IMR-90 (cell line): ENCODE data around the gene RPL23. TPM values are rescaled to one million over a fixed set of nuclear protein-coding genes. Genes with fewer than 3 reads are reported as not detected.

ENCODE experiments used
- ATAC-seq: fragments of 200-7000 bp; cut with Tn5 transposase; 2 replicates; pipeline ENCODE4 v1.9.1; 2020; ENCODE audit warnings: low read depth, mild to moderate bottlenecking, moderate library complexity
- BruUV-seq: library from RNA; stranded (reverse); fragments of 400-500 nt; replicated peaks from 2 replicates; lab custom pipeline; 2021; lab: Mats Ljungman, UMichigan
- CTCF ChIA-PET: fragments of 300-600 bp; formaldehyde crosslinking; extraction: SDS; loops from one replicate; lab custom pipeline; 2021; ENCODE audit warnings: antibody characterized with exemption; lab: Yijun Ruan, JAX
- POLR2A ChIA-PET: fragments of 300-600 bp; sonication (Branson Sonifier 250); formaldehyde crosslinking; loops from one replicate; lab custom pipeline; 2022; ENCODE audit warnings: antibody characterized with exemption; ENCODE audit not compliant: unreplicated experiment; lab: Charles Lee
- DNase-seq: peaks from one replicate; pipeline ENCODE4 v3.0.0; 2013
- H2AFZ ChIP-seq: replicated peaks from 2 replicates; pipeline ENCODE3; 2013; ENCODE audit warnings: low read length, mild to moderate bottlenecking; ENCODE audit not compliant: poor library complexity
- H2AK5ac ChIP-seq: 2 replicates; pipeline ENCODE4 v1.6.1; 2013; ENCODE audit warnings: low read depth, low read length, inconsistent platforms
- H2AK9ac ChIP-seq: replicated peaks from 2 replicates; pipeline ENCODE3; 2013; ENCODE audit warnings: mild to moderate bottlenecking, low read depth, low read length, moderate library complexity; ENCODE audit not compliant: poor library complexity
- H2BK120ac ChIP-seq: 2 replicates; pipeline ENCODE4 v1.6.1; 2013; ENCODE audit warnings: low read depth, low read length, inconsistent platforms
- H2BK15ac ChIP-seq: 3 replicates; pipeline ENCODE4 v1.6.1; 2013; ENCODE audit warnings: low read depth, low read length, inconsistent platforms
- H2BK20ac ChIP-seq: 2 replicates; pipeline ENCODE4 v1.6.1; 2013; ENCODE audit warnings: low read depth, mild to moderate bottlenecking, inconsistent platforms, low read length, moderate library complexity
- H2BK5ac ChIP-seq: 2 replicates; pipeline ENCODE4 v1.6.1; 2013; ENCODE audit warnings: mild to moderate bottlenecking, low read depth, low read length, inconsistent platforms; ENCODE audit not compliant: poor library complexity, severe bottlenecking
- H3K14ac ChIP-seq: replicated peaks from 2 replicates; pipeline ENCODE4 v1.6.1; 2013; ENCODE audit warnings: low read depth, low read length, inconsistent platforms
- H3K18ac ChIP-seq: 2 replicates; pipeline ENCODE4 v1.6.1; 2013; ENCODE audit warnings: low read depth, low read length, control low read depth
- H3K23ac ChIP-seq: 2 replicates; pipeline ENCODE4 v1.6.1; 2013; ENCODE audit warnings: low read depth, low read length, inconsistent platforms
- H3K27ac ChIP-seq: 2 replicates; pipeline ENCODE4 v1.5.1; 2013; ENCODE audit warnings: mild to moderate bottlenecking, control low read depth, low read length; ENCODE audit not compliant: insufficient read depth
- H3K27me3 ChIP-seq: 2 replicates; pipeline ENCODE4 v1.6.1; 2013; ENCODE audit warnings: low read length; ENCODE audit not compliant: control insufficient read depth, insufficient read depth
- H3K36me3 ChIP-seq: 2 replicates; pipeline ENCODE4 v1.6.1; 2013; ENCODE audit warnings: low read length, mixed read lengths; ENCODE audit not compliant: control insufficient read depth, insufficient read depth
- H3K4ac ChIP-seq: 2 replicates; pipeline ENCODE4 v1.6.1; 2013; ENCODE audit warnings: low read depth, low read length, inconsistent platforms
- H3K4me1 ChIP-seq: 2 replicates; pipeline ENCODE4 v1.6.1; 2013; ENCODE audit warnings: low read length, mixed read lengths; ENCODE audit not compliant: control insufficient read depth, insufficient read depth
- H3K4me2 ChIP-seq: 2 replicates; pipeline ENCODE4 v1.6.1; 2013; ENCODE audit warnings: low read depth, mild to moderate bottlenecking, control low read depth, low read length, moderate library complexity
- H3K4me3 ChIP-seq: 2 replicates; pipeline ENCODE4 v1.5.1; 2013; ENCODE audit warnings: low read depth, mild to moderate bottlenecking, control low read depth, low read length, moderate library complexity; ENCODE audit not compliant: insufficient read depth
- H3K56ac ChIP-seq: 2 replicates; pipeline ENCODE4 v1.6.1; 2013; ENCODE audit warnings: low read length, inconsistent platforms; ENCODE audit not compliant: insufficient read depth; ENCODE audit errors: extremely low read depth
- H3K79me1 ChIP-seq, 2 experiments: 2 replicates each; pipeline ENCODE4 v1.6.1; 2013; ENCODE audit warnings: low read length in 2 of 2, inconsistent platforms in 1 of 2, low read depth in 1 of 2
- H3K9ac ChIP-seq: 2 replicates; pipeline ENCODE4 v1.6.1; 2013; ENCODE audit warnings: low read depth, low read length, control low read depth
- H3K9me1 ChIP-seq: 2 replicates; pipeline ENCODE4 v1.6.1; 2013; ENCODE audit warnings: low read length, inconsistent platforms; ENCODE audit not compliant: insufficient read depth
- H3K9me3 ChIP-seq: 2 replicates; pipeline ENCODE4 v1.6.1; 2013; ENCODE audit warnings: low read length; ENCODE audit not compliant: control insufficient read depth, insufficient read depth
- H4K20me1 ChIP-seq: 2 replicates; pipeline ENCODE4 v1.6.1; 2013; ENCODE audit warnings: low read length, inconsistent platforms; ENCODE audit not compliant: insufficient read depth
- H4K5ac ChIP-seq: 2 replicates; pipeline ENCODE4 v1.6.1; 2013; ENCODE audit warnings: mild to moderate bottlenecking, low read depth, low read length, control low read depth
- H4K8ac ChIP-seq, 2 experiments: 2 replicates each; pipeline ENCODE4 v1.6.1; 2013; ENCODE audit warnings: low read depth in 2 of 2, low read length in 2 of 2, control low read depth in 1 of 2, inconsistent platforms in 1 of 2
- H4K91ac ChIP-seq: 2 replicates; pipeline ENCODE4 v1.6.1; 2013; ENCODE audit warnings: low read depth, low read length, inconsistent platforms; ENCODE audit not compliant: insufficient read depth
- BHLHE40 ChIP-seq: fragments of 150-350 bp; IDR thresholded peaks from 2 replicates; pipeline ENCODE4 v1.6.1; 2016; ENCODE audit warnings: mild to moderate bottlenecking, low read depth, low read length
- CEBPB ChIP-seq: IDR thresholded peaks from 2 replicates; pipeline ENCODE4 v1.6.1; 2012; ENCODE audit warnings: low read depth, low read length, improper control_type of control experiment
- CHD1 ChIP-seq: IDR thresholded peaks from 2 replicates; pipeline ENCODE4 v1.6.1; 2012; ENCODE audit warnings: low read depth, low read length, improper control_type of control experiment
- FOS ChIP-seq: fragments of 150-350 bp; IDR thresholded peaks from 2 replicates; pipeline ENCODE4 v1.6.1; 2016; ENCODE audit warnings: low read depth, low read length
- MAFK ChIP-seq: IDR thresholded peaks from 2 replicates; pipeline ENCODE4 v1.6.1; 2012; ENCODE audit warnings: low read depth, low read length, improper control_type of control experiment
- MAZ ChIP-seq: IDR thresholded peaks from 2 replicates; pipeline ENCODE4 v1.6.1; 2012; ENCODE audit warnings: low read depth, mild to moderate bottlenecking, low read length, improper control_type of control experiment, moderate library complexity, borderline replicate concordance
- MXI1 ChIP-seq: IDR thresholded peaks from 2 replicates; pipeline ENCODE4 v1.6.1; 2012; ENCODE audit warnings: low read depth, mild to moderate bottlenecking, low read length, moderate library complexity, borderline replicate concordance
- NFE2L2 ChIP-seq: fragments of 150-350 bp; IDR thresholded peaks from 2 replicates; pipeline ENCODE4 v1.6.1; 2016; ENCODE audit warnings: low read depth, mild to moderate bottlenecking, low read length
- POLR2A ChIP-seq: IDR thresholded peaks from 2 replicates; pipeline ENCODE4 v1.6.1; 2012; ENCODE audit warnings: mild to moderate bottlenecking, low read depth, low read length
- RAD21 ChIP-seq: IDR thresholded peaks from 2 replicates; pipeline ENCODE4 v1.6.1; 2012; ENCODE audit warnings: low read length, improper control_type of control experiment
- RCOR1 ChIP-seq: IDR thresholded peaks from 2 replicates; pipeline ENCODE4 v1.6.1; 2012; ENCODE audit warnings: mild to moderate bottlenecking, low read length, improper control_type of control experiment; ENCODE audit not compliant: insufficient replicate concordance
- RFX5 ChIP-seq: IDR thresholded peaks from 2 replicates; pipeline ENCODE4 v1.8.0; 2012; ENCODE audit warnings: low read depth, mild to moderate bottlenecking, low read length, moderate library complexity
- SMC3 ChIP-seq: fragments of 150-350 bp; IDR thresholded peaks from 2 replicates; pipeline ENCODE4 v1.6.1; 2016; ENCODE audit warnings: low read depth, mild to moderate bottlenecking, antibody characterized with exemption, low read length, moderate library complexity
- USF2 ChIP-seq: fragments of 150-350 bp; IDR thresholded peaks from 2 replicates; pipeline ENCODE4 v1.6.1; 2017; ENCODE audit warnings: mild to moderate bottlenecking, antibody characterized with exemption, low read length, low read depth
- WGBS, 2 experiments: methylation state at CpG; one replicate each; pipeline versions ENCODE4 v1.1.5 to v1.1.7; 2013; ENCODE audit warnings: missing lambda C conversion rate in 2 of 2; ENCODE audit not compliant: insufficient read length in 1 of 2; ENCODE audit errors: extremely low coverage in 2 of 2; 5-methylcytosine and 5-hydroxymethylcytosine counted together
- dilution Hi-C: fragments of 300-500 bp; cut with HindIII; formaldehyde crosslinking; loops from one replicate; pipeline ENCODE4 v1.14.3; 2018; ENCODE audit warnings: low sequenced_read_pairs; ENCODE audit not compliant: unreplicated experiment
- in situ Hi-C: fragments of 300-500 bp; cut with MboI; formaldehyde crosslinking; loops from 3 replicates; pipeline ENCODE4 v1.14.3; 2019; ENCODE audit warnings: low sequenced_read_pairs, inconsistent platforms, mixed read lengths
- intact Hi-C: fragments of 100-400 bp; cut with micrococcal nuclease; formaldehyde crosslinking; loops from 2 replicates; pipeline ENCODE4 v1.10.0; 2022
- polyA plus RNA-seq, 3 experiments: library from polyadenylated mRNA; depleted of rRNA; stranded (reverse); fragments of >200 nt; gene quantifications; 2 replicates each; pipeline ENCODE4 v1.2.3, GENCODE V29; 2012; ENCODE audit warnings: low replicate concordance in 1 of 3
- total RNA-seq: library from RNA; depleted of rRNA; stranded (reverse); fragments of >200 nt; gene quantifications from 2 replicates; pipeline ENCODE4 v1.2.3, GENCODE V29; 2012
- TF ChIP-seq, protein P1 (sequence below): conservative IDR thresholded peaks from 2 replicates; pipeline ENCODE4 v1.5.1; 2012; ENCODE audit warnings: mild to moderate bottlenecking, low read depth, low read length, improper control_type of control experiment
- TF ChIP-seq, protein P2 (sequence below): fragments of 150-350 bp; IDR thresholded peaks from 2 replicates; pipeline ENCODE4 v1.6.1; 2016; ENCODE audit warnings: low read depth, mild to moderate bottlenecking, low read length, moderate library complexity, borderline replicate concordance

The RPL23 gene
- total and polyA plus RNA-seq, 2 of the 4 experiments (the other 2 are of a cell fraction), result 1,170 to 2,308 TPM

- Histone ChIP-seq H3K9ac (no peak overlapping the region; the same call in 1 of the 2 replicates), H3K27ac (no peak overlapping the region), H4K91ac (no peak overlapping the region), H3K9me3 (no peaks in the 10 kb centered on the region), H3K36me3 (peaks cover 48% of the 10 kb centered on the region), H3K9me1 (0 out of 2 replicates have a peak, but pooled peaks cover 7% of the 10 kb centered on the region), H3K27me3 (no peaks in the 10 kb centered on the region), H2AK9ac (no peak overlapping the region), H3K79me1 (peaks cover 16 to 57% of the 10 kb centered on the region in 2 experiments), H4K8ac (no peak overlapping the region), H2BK120ac (no peak overlapping the region), H3K4me2 (no peak overlapping the region), H2AK5ac (no peak overlapping the region), H3K23ac (peak overlapping the region; percentile 29; the same call in 1 of the 2 replicates), H2BK15ac (no peak overlapping the region), H3K4ac (no peak overlapping the region), H3K4me1 (peaks cover 3% of the 10 kb centered on the region; the same call in 1 of the 2 replicates), H3K18ac (no peak overlapping the region), H3K14ac (no peak overlapping the region), H2BK5ac (no peak overlapping the region), H2BK20ac (no peak overlapping the region), H3K56ac (no peak overlapping the region), H4K20me1 (peaks cover 61% of the 10 kb centered on the region), H2AFZ (no peak overlapping the region), H4K5ac (no peak overlapping the region), H3K4me3 (no peak overlapping the region)
- 91% methylated on average over 5 of the region's 7 CpGs; no CpG with 5 or more reads in 1 of the 2 experiments for WGBS, 2 experiments
- POLR2A ChIA-PET, result no interaction called here
- BruUV-seq, result no TSS peak
- in situ Hi-C loops, result no loop called here
- ATAC-seq, result no peak
- dilution Hi-C loops, result no loop called here
- CTCF ChIA-PET, result no interaction called here
- no peak for DNase-seq
- intact Hi-C loops, result no loop called here
- TF ChIP-seq RCOR1, result no peak
- no peak for TF ChIP-seq FOS
- no peak for TF ChIP-seq POLR2A
- no peak for TF ChIP-seq RFX5
- TF ChIP-seq MAFK, result no peak
- TF ChIP-seq CHD1, result no peak
- TF ChIP-seq MAZ, result no peak
- TF ChIP-seq CEBPB, result no peak
- no peak for TF ChIP-seq SMC3
- TF ChIP-seq, protein P1, sequence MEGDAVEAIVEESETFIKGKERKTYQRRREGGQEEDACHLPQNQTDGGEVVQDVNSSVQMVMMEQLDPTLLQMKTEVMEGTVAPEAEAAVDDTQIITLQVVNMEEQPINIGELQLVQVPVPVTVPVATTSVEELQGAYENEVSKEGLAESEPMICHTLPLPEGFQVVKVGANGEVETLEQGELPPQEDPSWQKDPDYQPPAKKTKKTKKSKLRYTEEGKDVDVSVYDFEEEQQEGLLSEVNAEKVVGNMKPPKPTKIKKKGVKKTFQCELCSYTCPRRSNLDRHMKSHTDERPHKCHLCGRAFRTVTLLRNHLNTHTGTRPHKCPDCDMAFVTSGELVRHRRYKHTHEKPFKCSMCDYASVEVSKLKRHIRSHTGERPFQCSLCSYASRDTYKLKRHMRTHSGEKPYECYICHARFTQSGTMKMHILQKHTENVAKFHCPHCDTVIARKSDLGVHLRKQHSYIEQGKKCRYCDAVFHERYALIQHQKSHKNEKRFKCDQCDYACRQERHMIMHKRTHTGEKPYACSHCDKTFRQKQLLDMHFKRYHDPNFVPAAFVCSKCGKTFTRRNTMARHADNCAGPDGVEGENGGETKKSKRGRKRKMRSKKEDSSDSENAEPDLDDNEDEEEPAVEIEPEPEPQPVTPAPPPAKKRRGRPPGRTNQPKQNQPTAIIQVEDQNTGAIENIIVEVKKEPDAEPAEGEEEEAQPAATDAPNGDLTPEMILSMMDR, result no peak
- TF ChIP-seq USF2, result no peak
- no peak for TF ChIP-seq NFE2L2
- TF ChIP-seq MXI1, result no peak
- TF ChIP-seq, protein P2, sequence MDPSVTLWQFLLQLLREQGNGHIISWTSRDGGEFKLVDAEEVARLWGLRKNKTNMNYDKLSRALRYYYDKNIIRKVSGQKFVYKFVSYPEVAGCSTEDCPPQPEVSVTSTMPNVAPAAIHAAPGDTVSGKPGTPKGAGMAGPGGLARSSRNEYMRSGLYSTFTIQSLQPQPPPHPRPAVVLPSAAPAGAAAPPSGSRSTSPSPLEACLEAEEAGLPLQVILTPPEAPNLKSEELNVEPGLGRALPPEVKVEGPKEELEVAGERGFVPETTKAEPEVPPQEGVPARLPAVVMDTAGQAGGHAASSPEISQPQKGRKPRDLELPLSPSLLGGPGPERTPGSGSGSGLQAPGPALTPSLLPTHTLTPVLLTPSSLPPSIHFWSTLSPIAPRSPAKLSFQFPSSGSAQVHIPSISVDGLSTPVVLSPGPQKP, result no peak
- TF ChIP-seq RAD21, result no peak
- no peak for TF ChIP-seq BHLHE40
Observed at GRCh38 chr17:38850374-38850773, 3.1 kb downstream of the RPL23 start.
